ENCODE data around the gene LMNTD1.

DNA sequence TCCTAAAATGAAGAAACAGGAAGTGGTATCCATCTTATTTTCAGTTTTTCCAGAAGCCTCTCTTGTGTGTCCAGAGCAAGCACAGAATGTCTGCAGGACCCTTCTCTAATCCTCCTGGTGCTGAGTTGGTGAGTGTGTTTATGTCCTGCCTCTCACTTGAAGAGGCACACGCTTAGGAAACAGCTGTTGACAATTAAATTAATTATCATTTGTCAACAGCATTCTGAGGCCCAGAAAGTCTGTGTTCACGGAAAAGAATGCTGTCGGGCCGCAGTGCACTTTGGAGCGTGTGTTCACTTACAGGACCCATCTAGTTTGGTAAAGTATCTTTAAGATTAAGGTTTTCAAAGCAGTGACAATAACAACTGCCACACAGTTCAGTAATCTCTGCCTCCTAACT is 70.5 kb downstream of the LMNTD1 start:
- no peak for TF ChIP-seq POLR2A (IDR thresholded peaks at IDR 0.05)
- TF ChIP-seq, protein P1, sequence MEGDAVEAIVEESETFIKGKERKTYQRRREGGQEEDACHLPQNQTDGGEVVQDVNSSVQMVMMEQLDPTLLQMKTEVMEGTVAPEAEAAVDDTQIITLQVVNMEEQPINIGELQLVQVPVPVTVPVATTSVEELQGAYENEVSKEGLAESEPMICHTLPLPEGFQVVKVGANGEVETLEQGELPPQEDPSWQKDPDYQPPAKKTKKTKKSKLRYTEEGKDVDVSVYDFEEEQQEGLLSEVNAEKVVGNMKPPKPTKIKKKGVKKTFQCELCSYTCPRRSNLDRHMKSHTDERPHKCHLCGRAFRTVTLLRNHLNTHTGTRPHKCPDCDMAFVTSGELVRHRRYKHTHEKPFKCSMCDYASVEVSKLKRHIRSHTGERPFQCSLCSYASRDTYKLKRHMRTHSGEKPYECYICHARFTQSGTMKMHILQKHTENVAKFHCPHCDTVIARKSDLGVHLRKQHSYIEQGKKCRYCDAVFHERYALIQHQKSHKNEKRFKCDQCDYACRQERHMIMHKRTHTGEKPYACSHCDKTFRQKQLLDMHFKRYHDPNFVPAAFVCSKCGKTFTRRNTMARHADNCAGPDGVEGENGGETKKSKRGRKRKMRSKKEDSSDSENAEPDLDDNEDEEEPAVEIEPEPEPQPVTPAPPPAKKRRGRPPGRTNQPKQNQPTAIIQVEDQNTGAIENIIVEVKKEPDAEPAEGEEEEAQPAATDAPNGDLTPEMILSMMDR (IDR thresholded peaks at IDR 0.05): no peak
- TF ChIP-seq POLR2AphosphoS5 (IDR thresholded peaks at IDR 0.05): no peak
- no peak for TF ChIP-seq EP300 (IDR thresholded peaks at IDR 0.05; ENCODE audit: low read depth)

Measured in transverse colon (tissue), 4 donors.